H1 (cell line): ENCODE measurements around the gene RNF208. TPM values are rescaled to one million over a fixed set of nuclear protein-coding genes. Genes with fewer than 3 reads are reported as not detected.

Experiments
- TAF7 ChIP-seq: optimal IDR thresholded peaks from 2 replicates; pipeline ENCODE3; 2011; ENCODE audit warnings: low read depth, mild to moderate bottlenecking, inconsistent platforms, low read length, moderate library complexity, borderline replicate concordance
- polyA plus RNA-seq, 7 experiments: library from polyadenylated mRNA; depleted of rRNA in 3 of 7; stranded (reverse) in 5 of 7; unstranded in 2 of 7; fragments of >200 nt in 5 of 7; fragments of 200-250 nt in 2 of 7; gene quantifications; 1 replicate in 5 of 7; 2 replicates in 1 of 7; 4 replicates in 1 of 7; pipeline versions ENCODE4 v1.2.1 to v1.2.3, GENCODE V29; 2011 to 2013; ENCODE audit warnings: missing spikeins in 2 of 7, mixed read lengths in 2 of 7
- total RNA-seq: library from RNA; stranded (reverse); fragmentation: NEBNext Ultra II Directional; extraction: Animal tissue kit (Norgen Biotek cat#: 25700); gene quantifications from 2 replicates; pipeline ENCODE4 v1.2.1, GENCODE V29; 2021
- TF ChIP-seq, protein P1 (sequence below): fragments of 300-600 bp; sonication (generic); IDR thresholded peaks from 2 replicates; pipeline ENCODE4 v1.7.1; 2012; ENCODE audit warnings: low read length, moderate library complexity, mild to moderate bottlenecking, inconsistent platforms; ENCODE audit not compliant: insufficient replicate concordance

Gene RNF208
- total and polyA plus RNA-seq, 2 of the 8 experiments (the other 6 are each of a cell fraction or from before 2014, with no cell fraction given) = 2.7 to 7.7 TPM

- TF ChIP-seq, protein P1, sequence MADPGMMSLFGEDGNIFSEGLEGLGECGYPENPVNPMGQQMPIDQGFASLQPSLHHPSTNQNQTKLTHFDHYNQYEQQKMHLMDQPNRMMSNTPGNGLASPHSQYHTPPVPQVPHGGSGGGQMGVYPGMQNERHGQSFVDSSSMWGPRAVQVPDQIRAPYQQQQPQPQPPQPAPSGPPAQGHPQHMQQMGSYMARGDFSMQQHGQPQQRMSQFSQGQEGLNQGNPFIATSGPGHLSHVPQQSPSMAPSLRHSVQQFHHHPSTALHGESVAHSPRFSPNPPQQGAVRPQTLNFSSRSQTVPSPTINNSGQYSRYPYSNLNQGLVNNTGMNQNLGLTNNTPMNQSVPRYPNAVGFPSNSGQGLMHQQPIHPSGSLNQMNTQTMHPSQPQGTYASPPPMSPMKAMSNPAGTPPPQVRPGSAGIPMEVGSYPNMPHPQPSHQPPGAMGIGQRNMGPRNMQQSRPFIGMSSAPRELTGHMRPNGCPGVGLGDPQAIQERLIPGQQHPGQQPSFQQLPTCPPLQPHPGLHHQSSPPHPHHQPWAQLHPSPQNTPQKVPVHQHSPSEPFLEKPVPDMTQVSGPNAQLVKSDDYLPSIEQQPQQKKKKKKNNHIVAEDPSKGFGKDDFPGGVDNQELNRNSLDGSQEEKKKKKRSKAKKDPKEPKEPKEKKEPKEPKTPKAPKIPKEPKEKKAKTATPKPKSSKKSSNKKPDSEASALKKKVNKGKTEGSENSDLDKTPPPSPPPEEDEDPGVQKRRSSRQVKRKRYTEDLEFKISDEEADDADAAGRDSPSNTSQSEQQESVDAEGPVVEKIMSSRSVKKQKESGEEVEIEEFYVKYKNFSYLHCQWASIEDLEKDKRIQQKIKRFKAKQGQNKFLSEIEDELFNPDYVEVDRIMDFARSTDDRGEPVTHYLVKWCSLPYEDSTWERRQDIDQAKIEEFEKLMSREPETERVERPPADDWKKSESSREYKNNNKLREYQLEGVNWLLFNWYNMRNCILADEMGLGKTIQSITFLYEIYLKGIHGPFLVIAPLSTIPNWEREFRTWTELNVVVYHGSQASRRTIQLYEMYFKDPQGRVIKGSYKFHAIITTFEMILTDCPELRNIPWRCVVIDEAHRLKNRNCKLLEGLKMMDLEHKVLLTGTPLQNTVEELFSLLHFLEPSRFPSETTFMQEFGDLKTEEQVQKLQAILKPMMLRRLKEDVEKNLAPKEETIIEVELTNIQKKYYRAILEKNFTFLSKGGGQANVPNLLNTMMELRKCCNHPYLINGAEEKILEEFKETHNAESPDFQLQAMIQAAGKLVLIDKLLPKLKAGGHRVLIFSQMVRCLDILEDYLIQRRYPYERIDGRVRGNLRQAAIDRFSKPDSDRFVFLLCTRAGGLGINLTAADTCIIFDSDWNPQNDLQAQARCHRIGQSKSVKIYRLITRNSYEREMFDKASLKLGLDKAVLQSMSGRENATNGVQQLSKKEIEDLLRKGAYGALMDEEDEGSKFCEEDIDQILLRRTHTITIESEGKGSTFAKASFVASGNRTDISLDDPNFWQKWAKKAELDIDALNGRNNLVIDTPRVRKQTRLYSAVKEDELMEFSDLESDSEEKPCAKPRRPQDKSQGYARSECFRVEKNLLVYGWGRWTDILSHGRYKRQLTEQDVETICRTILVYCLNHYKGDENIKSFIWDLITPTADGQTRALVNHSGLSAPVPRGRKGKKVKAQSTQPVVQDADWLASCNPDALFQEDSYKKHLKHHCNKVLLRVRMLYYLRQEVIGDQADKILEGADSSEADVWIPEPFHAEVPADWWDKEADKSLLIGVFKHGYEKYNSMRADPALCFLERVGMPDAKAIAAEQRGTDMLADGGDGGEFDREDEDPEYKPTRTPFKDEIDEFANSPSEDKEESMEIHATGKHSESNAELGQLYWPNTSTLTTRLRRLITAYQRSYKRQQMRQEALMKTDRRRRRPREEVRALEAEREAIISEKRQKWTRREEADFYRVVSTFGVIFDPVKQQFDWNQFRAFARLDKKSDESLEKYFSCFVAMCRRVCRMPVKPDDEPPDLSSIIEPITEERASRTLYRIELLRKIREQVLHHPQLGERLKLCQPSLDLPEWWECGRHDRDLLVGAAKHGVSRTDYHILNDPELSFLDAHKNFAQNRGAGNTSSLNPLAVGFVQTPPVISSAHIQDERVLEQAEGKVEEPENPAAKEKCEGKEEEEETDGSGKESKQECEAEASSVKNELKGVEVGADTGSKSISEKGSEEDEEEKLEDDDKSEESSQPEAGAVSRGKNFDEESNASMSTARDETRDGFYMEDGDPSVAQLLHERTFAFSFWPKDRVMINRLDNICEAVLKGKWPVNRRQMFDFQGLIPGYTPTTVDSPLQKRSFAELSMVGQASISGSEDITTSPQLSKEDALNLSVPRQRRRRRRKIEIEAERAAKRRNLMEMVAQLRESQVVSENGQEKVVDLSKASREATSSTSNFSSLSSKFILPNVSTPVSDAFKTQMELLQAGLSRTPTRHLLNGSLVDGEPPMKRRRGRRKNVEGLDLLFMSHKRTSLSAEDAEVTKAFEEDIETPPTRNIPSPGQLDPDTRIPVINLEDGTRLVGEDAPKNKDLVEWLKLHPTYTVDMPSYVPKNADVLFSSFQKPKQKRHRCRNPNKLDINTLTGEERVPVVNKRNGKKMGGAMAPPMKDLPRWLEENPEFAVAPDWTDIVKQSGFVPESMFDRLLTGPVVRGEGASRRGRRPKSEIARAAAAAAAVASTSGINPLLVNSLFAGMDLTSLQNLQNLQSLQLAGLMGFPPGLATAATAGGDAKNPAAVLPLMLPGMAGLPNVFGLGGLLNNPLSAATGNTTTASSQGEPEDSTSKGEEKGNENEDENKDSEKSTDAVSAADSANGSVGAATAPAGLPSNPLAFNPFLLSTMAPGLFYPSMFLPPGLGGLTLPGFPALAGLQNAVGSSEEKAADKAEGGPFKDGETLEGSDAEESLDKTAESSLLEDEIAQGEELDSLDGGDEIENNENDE = no peak
- no peak for TF ChIP-seq TAF7
- TF ChIP-seq, all 59 proteins: peak for 0
These were observed 34.8 kb upstream of the RNF208 start (continued) for GRCh38 chr9:137256856-137257255.
